Activated T-cell treated with anti-CD3 and anti-CD28 coated beads, Interleukin-2, amount 50 U/mL, for 1 hour (primary cell): ENCODE results near the gene FAM50B.

Source experiments
- DNase-seq: peaks from one replicate; pipeline ENCODE4 v3.0.0-alpha.2; 2020

The FAM50B gene

GRCh38 chr6:3848925-3849605, at the start of gene FAM50B:
TSS of gene FAM50B (plus strand) at chr6:3849373. CDS start at chr6:3849812, 439 bp downstream.
- peak; percentile 93 for DNase-seq

GRCh38 chr6:3799719-3800118, 49.5 kb upstream of the FAM50B start:
- DNase-seq, result no peak

- no peak for DNase-seq
These were observed 48.2 kb upstream of the FAM50B start for GRCh38 chr6:3800850-3801591.

GRCh38 chr6:3801960-3802359, 47.2 kb upstream of the FAM50B start:
- DNase-seq, result no peak

GRCh38 chr6:3803627-3804468, 45.3 kb upstream of the FAM50B start:
- no peak for DNase-seq

GRCh38 chr6:3804964-3805363, 44.2 kb upstream of the FAM50B start:
- DNase-seq, result no peak

GRCh38 chr6:3805448-3806123, 43.6 kb upstream of the FAM50B start:
- no peak for DNase-seq

- no peak for DNase-seq
These were observed 42.8 kb upstream of the FAM50B start for GRCh38 chr6:3806169-3806922.

GRCh38 chr6:3808199-3808598, 41.0 kb upstream of the FAM50B start:
- no peak for DNase-seq

- DNase-seq, result no peak
These were observed 40.2 kb upstream of the FAM50B start for GRCh38 chr6:3808759-3809514.

- no peak for DNase-seq
These were observed 39.7 kb upstream of the FAM50B start for GRCh38 chr6:3809515-3809891.

- no peak for DNase-seq
These were observed 39.2 kb upstream of the FAM50B start for GRCh38 chr6:3809982-3810381.

- no peak for DNase-seq
These were observed 38.0 kb upstream of the FAM50B start for GRCh38 chr6:3811191-3811590.

GRCh38 chr6:3812596-3812995, 36.6 kb upstream of the FAM50B start:
- no peak for DNase-seq

GRCh38 chr6:3813150-3813780, 35.9 kb upstream of the FAM50B start:
- DNase-seq, result no peak

- DNase-seq, result no peak
These were observed 35.3 kb upstream of the FAM50B start for GRCh38 chr6:3813918-3814317.

GRCh38 chr6:3814539-3814938, 34.6 kb upstream of the FAM50B start:
- DNase-seq, result no peak

GRCh38 chr6:3816251-3816650, 32.9 kb upstream of the FAM50B start:
- no peak for DNase-seq

- DNase-seq, result no peak
These were observed 29.7 kb upstream of the FAM50B start for GRCh38 chr6:3819161-3820110.

- no peak for DNase-seq
These were observed 28.6 kb upstream of the FAM50B start for GRCh38 chr6:3820563-3820962.
